C4-2B (cell line): Measurements from ENCODE around the gene DVL3.

Experiments used
- H3K27ac ChIP-seq: fragments of 450-650 bp; 2 replicates; pipeline ENCODE4 v1.5.1; 2017
- CTCF ChIP-seq: fragments of 450-650 bp; conservative IDR thresholded peaks from 2 replicates; pipeline ENCODE4 v1.5.1; 2017; ENCODE audit warnings: mild to moderate bottlenecking
- ZFX ChIP-seq: fragments of 450-650 bp; IDR thresholded peaks from 2 replicates; pipeline ENCODE4 v1.6.1; 2017

Gene DVL3

DNA sequence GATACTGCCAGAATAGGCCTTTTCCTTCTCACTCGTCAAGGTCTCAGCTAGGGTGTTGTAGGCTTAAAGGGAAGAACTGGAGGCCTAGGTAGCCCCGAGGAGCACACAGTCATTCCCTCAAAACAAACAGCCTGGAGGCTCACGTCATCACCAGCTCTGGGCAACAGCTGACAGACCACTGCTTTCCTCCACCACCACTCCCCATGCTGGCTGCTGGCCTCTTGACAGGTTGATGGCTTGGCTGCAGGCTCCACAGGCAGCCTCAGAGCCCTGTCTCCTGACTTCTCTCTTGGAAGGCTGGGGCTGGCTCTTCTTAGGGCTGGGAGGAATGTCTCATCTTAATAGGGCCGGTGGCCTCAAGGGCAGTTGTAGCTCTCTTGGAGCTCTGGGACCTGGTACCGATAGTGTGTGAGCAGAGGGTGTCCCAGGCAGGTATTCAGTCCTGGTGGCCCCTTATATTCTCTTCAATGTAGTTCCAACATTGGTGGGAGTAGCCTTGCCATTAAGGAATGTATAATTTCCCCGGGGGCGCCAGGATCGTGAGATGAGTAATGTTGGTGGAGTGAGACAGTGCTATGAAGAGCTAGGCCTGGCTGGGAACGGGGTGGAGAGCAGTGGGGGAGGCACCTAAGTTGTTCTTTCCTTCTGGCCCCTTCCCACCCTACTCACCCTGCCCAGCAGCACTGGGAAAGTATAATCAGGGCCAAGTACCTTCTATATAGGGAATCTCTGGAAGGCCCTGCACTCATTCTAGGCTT, 13.4 kb downstream of the DVL3 start:
- H3K27ac ChIP-seq: no peak overlapping the region
- TF ChIP-seq ZFX (no peak), CTCF (no peak)

GRCh38 chr3:184169896-184170875, 15.0 kb downstream of the DVL3 start:
- no peak for TF ChIP-seq CTCF
- TF ChIP-seq ZFX: no peak
- H3K27ac ChIP-seq: no peak overlapping the region

- TF ChIP-seq ZFX: no peak
- H3K27ac ChIP-seq: no peak overlapping the region
Observed at GRCh38 chr3:184171562-184171961, 16.4 kb downstream of the DVL3 start.

GRCh38 chr3:184172681-184173373, 17.6 kb downstream of the DVL3 start:
- TF ChIP-seq ZFX: no peak
- TF ChIP-seq CTCF: no peak
- no peak overlapping the region for H3K27ac ChIP-seq

DNA sequence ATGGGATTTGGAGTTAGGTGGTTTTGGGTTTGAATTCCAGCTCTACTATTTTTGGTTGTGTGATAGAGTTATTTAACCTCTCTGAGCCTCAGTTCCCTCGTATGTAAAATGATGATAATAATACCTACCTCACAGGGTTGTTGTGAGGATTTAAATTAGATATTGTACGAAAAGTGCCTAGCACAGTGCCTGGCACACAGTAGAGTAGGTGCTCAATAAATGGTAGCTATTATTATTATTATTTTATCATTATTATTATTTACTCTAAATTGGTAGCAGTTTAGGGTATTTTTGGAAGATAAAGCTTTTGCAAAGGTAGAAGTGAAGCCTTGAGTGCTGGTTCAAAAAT, 18.2 kb downstream of the DVL3 start:
- TF ChIP-seq ZFX: no peak
- no peak for TF ChIP-seq CTCF
- no peak overlapping the region for H3K27ac ChIP-seq

DNA sequence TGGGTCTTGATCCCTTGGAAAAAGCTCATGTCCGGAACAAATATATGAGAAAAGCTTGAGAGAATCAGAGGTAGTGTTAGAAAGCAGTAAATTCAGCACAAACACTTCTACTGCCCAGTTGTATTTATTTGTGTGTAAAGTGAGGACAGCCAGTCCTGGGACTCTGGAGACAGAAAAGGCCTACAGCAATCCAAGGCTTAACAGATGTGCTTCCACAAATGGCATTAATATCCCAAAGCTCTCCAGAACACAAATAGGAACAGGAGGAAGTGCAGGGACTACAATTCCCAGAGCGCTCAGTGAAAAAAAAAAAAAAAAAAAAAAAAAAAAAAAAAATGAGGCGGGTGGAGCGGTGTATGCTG, 19.1 kb downstream of the DVL3 start:
- H3K27ac ChIP-seq: no peak overlapping the region
- TF ChIP-seq CTCF: no peak
- no peak for TF ChIP-seq ZFX

GRCh38 chr3:184174646-184175492, 19.7 kb downstream of the DVL3 start, which contains the start of gene AP2M1:
AP2M1 (plus strand) TSS chr3:184174855; CDS start chr3:184176994, 2,139 bp downstream.
- H3K27ac ChIP-seq: peak within 1 kb of the TSS; percentile 98
- TF ChIP-seq ZFX (peak; percentile 27; the same call in 1 of the 2 replicates), CTCF (no peak)
